Mesothelial cell of epicardium (in vitro differentiated cells): ENCODE measurements around the gene SLCO6A1. TPM values are rescaled to one million over a fixed set of nuclear protein-coding genes. Genes with fewer than 3 reads are reported as not detected.
"Not testable (repeated sequence)": the region's sequence is repeated elsewhere in the genome, so short reads cannot be mapped to it uniquely, and the experiment has no call there.

ENCODE experiments used
- DNase-seq, 2 experiments: peaks; one replicate each; pipeline ENCODE4 v3.0.0; 2021; ENCODE audit warnings: low spot score in 2 of 2; ENCODE audit not compliant: unreplicated experiment in 2 of 2
- H3K27ac Mint-ChIP-seq: 2 replicates; pipeline ENCODE4 v1.8.0; 2021; ENCODE audit warnings: mixed read lengths
- H3K27me3 Mint-ChIP-seq: 2 replicates; pipeline ENCODE4 v1.8.0; 2021; ENCODE audit warnings: low read depth, mixed read lengths
- H3K36me3 Mint-ChIP-seq: 2 replicates; pipeline ENCODE4 v1.8.0; 2021; ENCODE audit warnings: mixed read lengths
- H3K4me1 Mint-ChIP-seq: 2 replicates; pipeline ENCODE4 v1.8.0; 2021; ENCODE audit warnings: mixed read lengths
- H3K4me3 Mint-ChIP-seq: 2 replicates; pipeline ENCODE4 v1.8.0; 2021; ENCODE audit warnings: mild to moderate bottlenecking, moderate library complexity, mixed read lengths
- H3K9me3 Mint-ChIP-seq: 2 replicates; pipeline ENCODE4 v1.8.0; 2021; ENCODE audit warnings: mixed read lengths
- CTCF ChIP-seq: fragments of 200-600 bp; sonication (generic); IDR thresholded peaks from one replicate; pipeline ENCODE4 v1.5.0; 2021; ENCODE audit warnings: antibody characterized with exemption; ENCODE audit not compliant: unreplicated experiment
- total RNA-seq: library from RNA; stranded (reverse); gene quantifications from 3 replicates; pipeline ENCODE4 v1.2.1, GENCODE V29; 2021

Gene SLCO6A1
- total RNA-seq, 1 donor from 2014 or later, result 6.2 TPM

GRCh38 chr5:102523541-102524175 lies 24.9 kb upstream of the SLCO6A1 start:
- H3K27ac Mint-ChIP-seq, result no peak overlapping the region
- H3K27me3 Mint-ChIP-seq, result peaks cover 2% of the 10 kb centered on the region
- H3K4me3 Mint-ChIP-seq, result no peak overlapping the region
- no peak for DNase-seq
- TF ChIP-seq CTCF, result no peak
- H3K4me1 Mint-ChIP-seq, result no peaks in the 10 kb centered on the region
- peaks cover 18% of the 10 kb centered on the region for H3K9me3 Mint-ChIP-seq
- no peaks in the 10 kb centered on the region for H3K36me3 Mint-ChIP-seq

GRCh38 chr5:102511666-102512065 lies 12.9 kb upstream of the SLCO6A1 start:
- Mint-ChIP-seq H3K27me3 (no peaks in the 10 kb centered on the region), H3K4me1 (peaks cover 10% of the 10 kb centered on the region), H3K4me3 (no peak overlapping the region), H3K9me3 (no peaks in the 10 kb centered on the region), H3K27ac (no peak overlapping the region), H3K36me3 (no peaks in the 10 kb centered on the region)
- no peak for DNase-seq
- TF ChIP-seq CTCF, result no peak

GRCh38 chr5:102491261-102491914 lies 7.4 kb downstream of the SLCO6A1 start:
- not testable (repeated sequence) for H3K27me3 Mint-ChIP-seq, H3K4me3 Mint-ChIP-seq, H3K27ac Mint-ChIP-seq, H3K4me1 Mint-ChIP-seq, DNase-seq
- peaks cover 14% of the 10 kb centered on the region for H3K9me3 Mint-ChIP-seq
- peaks cover 12% of the 10 kb centered on the region for H3K36me3 Mint-ChIP-seq

GRCh38 chr5:102483736-102484135 lies 15.1 kb downstream of the SLCO6A1 start:
- no peaks in the 10 kb centered on the region for H3K4me1 Mint-ChIP-seq
- H3K4me3 Mint-ChIP-seq, result no peak overlapping the region
- DNase-seq, result no peak
- H3K36me3 Mint-ChIP-seq, result no peaks in the 10 kb centered on the region
- H3K27ac Mint-ChIP-seq, result no peak overlapping the region
- H3K9me3 Mint-ChIP-seq, result no peaks in the 10 kb centered on the region
- H3K27me3 Mint-ChIP-seq, result no peaks in the 10 kb centered on the region
- TF ChIP-seq CTCF, result no peak

GRCh38 chr5:102481054-102481715 lies 17.6 kb downstream of the SLCO6A1 start:
- no peak overlapping the region for H3K4me3 Mint-ChIP-seq
- H3K9me3 Mint-ChIP-seq, result no peaks in the 10 kb centered on the region
- no peaks in the 10 kb centered on the region for H3K36me3 Mint-ChIP-seq
- no peaks in the 10 kb centered on the region for H3K4me1 Mint-ChIP-seq
- TF ChIP-seq CTCF, result no peak
- H3K27ac Mint-ChIP-seq, result no peak overlapping the region
- H3K27me3 Mint-ChIP-seq, result no peaks in the 10 kb centered on the region
- no peak for DNase-seq

- Mint-ChIP-seq H3K4me1 (no peaks in the 10 kb centered on the region), H3K4me3 (no peak overlapping the region), H3K9me3 (peaks cover 13% of the 10 kb centered on the region), H3K27me3 (no peaks in the 10 kb centered on the region), H3K36me3 (peaks cover 5% of the 10 kb centered on the region), H3K27ac (no peak overlapping the region)
- TF ChIP-seq CTCF, result no peak
- DNase-seq, result no peak
Observed at GRCh38 chr5:102453716-102454115, 45.1 kb downstream of the SLCO6A1 start.
